Measurements from ENCODE around the gene HPS1.
"Not testable (repeated sequence)": the region's sequence is repeated elsewhere in the genome, so short reads cannot be mapped to it uniquely, and the experiment has no call there.

HPS1 gene

DNA sequence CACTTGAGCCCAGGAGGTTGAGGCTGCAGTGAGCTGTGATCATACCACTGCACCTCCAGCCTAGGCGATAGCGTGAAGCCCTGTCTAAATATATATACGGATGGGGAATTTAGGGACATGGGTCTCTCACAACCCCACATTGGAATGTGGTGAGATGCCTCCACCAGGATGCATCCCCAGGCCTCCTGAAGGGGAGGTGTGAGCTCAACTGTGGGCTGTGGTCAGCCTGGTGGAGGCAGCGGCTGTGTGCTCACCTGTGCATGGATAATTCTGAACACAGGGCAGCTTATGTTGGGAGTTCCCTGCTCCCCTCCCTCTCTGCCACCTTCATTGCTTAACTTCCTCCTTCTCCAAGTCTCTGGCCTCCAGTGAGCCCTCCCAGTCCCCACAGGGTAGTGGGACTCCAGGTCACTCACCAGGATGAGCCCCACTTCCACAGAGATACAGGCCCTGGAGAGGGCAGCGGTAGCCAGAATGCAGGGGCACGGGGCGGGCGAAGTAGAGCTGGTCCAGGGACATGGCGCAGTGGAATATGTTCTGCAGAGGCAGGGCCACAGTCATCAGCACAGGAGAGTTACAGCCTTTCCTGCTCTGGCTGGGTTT lies 62.1 kb downstream of the HPS1 start:
- DNase-seq = no peak

DNA sequence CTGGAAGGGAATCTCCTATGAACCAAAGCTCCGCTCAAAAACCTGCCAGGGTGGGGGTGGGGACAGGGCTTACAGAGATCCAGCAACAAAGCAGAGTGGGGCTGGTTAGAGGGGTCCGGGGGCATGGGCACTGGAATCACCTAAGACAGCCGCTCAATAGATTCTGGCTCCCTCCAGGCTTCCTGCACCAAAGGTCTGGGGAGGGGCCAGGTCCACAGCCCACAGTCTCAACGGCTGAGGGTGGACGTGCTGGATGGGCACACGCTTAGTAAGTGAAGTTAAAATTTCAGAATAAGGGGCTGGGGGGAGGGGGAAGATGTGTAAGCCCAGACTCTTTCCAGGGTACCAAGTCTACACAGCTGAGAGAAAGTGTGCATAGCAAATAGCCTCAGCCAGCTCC lies 62.9 kb downstream of the HPS1 start:
- DNase-seq = no peak

DNA sequence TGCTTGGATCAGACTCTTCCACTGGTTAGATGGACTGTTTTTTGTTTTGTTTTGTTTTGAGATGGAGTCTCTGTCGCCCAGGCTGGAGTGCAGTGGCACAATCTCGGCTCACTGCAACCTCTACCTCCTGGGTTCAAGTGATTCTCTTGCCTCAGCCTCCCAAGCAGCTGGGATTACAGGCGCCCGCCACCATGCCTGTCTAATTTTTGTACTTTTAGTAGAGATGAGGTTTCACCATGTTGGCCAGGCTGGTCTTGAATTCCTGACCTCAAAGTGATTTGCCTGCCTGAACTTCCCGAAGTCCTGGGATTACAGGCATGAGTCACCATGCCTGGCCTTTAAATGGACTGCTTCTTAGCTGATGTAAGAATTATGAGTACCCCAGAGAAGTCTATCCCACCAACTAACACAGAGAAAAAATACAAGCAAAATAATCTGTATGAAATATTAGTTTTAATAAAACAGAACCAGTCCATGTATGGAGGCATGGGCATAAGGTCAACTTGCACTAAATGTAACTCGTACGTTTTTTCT lies 63.5 kb downstream of the HPS1 start:
- DNase-seq = not testable (repeated sequence)

DNA sequence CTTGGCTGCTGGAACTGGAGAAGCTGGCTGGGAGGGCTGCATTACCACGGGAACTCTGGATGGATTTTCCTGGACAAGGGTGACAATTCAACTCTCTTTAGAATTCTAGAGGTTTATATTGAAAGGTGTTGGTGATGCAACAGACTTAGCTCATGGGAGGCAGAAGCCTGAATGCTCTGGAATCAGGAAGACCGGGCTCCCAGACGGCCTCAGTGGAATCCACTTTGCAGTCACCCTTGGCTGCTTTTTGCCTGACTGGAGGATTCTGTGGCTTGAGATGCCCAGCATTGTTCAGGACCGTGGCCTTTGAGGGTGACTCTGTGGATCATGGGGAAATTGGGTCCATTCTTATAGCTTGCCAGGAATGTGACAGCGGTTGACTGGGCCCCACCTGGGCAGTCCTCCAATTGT lies 64.0 kb downstream of the HPS1 start:
- DNase-seq = no peak

DNA sequence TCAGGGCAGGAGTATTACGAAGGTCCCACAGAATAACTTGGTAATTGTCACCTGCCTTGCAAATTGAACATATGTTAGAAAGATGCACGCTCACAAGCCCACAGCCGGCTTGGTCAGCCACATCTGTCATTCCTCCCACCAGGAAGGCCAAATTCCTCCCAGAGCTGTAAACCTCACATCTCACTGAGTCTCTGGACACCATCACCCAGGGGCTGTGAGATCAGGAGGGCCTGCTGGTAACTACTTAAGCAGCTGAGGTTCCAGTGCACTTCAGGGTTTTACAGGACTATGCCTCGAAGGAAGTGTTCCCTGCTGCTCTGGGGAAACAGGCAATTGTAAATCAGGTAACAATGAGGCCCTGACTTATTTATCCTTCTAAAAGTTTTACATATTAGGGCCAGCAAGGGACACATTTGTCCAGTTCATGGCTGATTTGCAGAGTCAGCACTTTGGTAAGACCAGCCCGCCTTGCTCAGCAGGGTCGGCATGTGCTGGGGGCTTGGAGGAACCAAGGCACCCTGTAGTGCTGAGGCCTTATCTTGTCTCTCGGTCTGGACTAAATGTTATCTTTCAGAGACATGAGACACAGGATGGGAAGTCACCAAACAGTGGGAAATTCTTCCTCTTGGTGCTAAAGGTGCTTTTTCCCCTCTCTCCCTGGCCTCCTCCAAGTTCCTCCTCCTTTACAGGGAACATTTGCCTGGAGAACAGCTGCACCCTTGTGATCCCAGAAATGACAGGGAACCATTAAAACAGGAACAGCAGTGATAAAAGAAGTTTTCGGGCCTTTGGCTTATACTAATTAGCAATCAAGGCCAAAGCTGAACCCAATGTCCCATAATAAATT lies 66.0 kb downstream of the HPS1 start:
- no peak for DNase-seq

DNA sequence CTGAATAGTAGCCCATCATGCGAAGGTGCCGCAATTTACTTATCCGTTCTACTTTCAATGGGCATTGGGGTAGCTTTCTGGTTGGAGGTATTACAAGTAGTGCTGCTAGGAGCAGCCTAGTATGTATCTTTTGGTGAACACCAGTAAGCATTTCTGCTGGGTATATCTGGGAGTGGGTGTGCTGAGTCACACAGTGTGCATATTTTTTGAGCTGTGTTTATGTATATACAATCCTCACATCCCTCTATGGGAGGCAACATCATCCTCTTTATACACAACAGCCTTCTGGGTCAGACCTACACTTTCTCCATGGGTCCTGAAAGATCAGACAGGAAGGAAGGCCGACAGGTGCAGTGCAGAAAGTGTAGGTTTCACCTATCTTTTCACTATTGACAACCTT lies 68.0 kb downstream of the HPS1 start:
- DNase-seq = no peak

DNA sequence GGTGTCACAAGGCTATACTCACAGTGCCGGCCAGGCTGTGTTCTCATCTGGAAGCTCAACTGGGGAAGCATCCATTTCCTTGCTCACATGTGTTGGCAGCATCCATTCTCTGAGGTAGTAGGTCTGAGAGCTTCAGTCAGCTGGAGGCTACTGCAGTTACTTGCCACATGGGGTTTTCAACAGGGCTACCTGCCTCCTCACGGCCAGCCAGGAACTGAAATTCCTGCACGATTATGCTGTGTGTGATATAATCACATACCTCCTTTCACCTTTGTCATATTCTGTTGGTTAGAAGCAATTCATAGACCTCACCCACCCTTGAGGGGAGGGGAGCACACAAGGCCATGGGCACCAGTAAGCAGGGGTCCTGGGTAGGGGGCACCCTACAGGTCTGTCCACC lies 69.2 kb downstream of the HPS1 start:
- no peak for DNase-seq

DNA sequence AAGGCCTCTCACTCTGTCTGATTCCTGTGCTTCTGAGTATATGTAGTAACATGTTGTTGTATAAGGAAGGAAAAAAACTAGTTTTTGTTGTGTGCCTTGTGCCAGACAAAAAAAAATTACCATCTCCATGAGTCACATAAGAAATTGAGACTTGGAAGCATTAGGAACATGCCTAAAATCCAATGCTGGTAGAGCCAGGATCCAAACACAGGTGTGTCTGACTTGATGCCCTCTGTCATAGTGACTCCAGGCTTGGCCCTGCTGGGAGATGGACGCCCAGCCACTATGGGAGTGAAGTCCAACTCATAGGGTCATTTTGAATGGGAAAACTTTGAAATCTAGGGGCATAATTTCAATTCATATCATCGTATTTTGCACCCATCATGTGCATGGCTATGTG lies 69.7 kb downstream of the HPS1 start:
- DNase-seq = no peak

DNA sequence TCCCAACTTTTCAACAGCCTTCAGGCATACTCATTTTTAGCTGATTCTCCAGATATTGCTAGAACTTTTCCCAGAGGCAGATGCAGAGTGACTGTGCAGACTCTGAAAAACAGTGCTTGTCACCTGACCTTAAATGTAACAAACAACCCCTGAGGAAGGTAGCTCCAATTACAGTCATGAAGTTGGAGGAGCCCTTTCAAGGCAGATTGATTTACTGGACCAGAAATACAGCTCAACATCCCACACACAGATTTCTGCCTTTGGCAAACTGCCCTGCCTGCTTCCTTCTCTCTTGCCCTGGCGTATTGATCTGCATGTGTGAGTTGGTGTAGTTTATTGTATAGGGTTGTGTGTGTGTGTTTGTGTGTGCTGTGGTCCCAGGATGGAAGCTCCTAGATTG lies 70.2 kb downstream of the HPS1 start:
- no peak for DNase-seq

DNA sequence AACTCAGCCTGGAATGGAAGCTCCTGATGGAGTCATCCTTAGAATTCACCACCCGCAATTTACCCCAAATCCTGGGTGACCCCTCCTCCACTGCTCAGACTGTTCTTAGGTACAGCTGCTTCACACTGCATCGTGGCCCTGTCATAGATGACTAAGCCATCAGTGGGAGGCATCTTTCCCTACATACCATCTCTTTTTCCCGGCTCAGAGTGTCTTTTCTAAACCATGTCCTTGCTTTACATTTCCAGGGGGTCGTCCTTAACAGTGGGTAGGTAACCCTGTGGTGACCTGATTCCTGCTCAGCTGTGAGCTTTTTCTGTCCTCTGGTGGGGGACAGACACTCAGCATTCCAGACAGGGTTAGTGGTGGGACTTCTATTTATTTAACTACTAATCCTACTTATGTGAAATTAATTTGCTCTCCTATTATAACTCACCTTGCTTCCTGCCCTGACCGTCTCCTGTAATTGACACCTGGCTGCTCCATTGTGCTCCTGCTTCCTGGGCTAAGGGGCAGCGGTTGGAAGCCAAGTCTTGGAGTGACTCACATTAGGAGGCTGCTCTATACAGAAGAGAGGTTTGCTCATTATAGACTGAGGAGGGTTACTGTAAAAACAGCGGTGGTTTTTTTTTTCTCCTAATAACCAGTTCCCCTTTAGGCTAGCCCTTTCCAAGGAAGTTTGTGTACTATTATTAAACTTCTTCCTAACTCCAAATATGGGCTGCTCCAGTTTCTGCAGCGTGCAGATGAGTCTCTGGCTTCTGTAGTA lies 72.3 kb downstream of the HPS1 start:
- DNase-seq = no peak

DNA sequence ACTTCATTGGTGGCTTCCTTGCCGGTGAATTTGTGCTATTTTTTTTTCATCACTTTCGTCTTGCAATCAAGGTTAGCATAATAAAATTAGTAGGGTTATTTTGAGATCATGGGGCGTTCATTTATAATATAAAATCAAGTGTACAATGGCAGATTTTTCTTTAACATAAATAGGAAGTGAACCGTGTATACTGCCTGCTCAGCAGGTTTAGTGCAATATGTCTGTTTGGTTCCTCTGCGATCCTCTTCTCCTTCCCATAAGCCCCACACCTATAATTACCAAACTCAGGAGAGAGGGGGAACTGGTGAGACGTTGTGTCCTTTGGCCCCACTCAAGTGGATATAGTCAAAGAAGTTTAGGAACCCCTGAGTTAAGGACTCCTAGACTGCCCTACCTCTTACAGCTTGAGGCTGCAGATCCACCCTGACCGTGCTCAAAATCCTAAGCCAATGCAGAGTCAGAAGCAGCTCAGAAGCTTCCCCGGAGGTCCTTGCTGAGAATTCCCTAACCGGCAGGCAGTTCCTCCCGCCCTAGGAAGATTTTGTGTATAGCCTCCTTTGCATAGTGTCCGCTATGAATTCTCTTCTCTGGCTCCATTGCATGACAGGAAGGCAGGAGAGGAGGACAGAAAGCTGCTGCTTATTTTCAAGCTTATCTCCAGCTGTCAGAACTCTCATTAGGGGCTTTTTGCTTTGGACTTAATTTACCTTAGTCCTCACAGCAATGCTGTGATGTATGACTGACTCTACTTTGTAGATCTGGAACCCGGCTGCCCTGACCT lies 73.3 kb downstream of the HPS1 start:
- no peak for DNase-seq

DNA sequence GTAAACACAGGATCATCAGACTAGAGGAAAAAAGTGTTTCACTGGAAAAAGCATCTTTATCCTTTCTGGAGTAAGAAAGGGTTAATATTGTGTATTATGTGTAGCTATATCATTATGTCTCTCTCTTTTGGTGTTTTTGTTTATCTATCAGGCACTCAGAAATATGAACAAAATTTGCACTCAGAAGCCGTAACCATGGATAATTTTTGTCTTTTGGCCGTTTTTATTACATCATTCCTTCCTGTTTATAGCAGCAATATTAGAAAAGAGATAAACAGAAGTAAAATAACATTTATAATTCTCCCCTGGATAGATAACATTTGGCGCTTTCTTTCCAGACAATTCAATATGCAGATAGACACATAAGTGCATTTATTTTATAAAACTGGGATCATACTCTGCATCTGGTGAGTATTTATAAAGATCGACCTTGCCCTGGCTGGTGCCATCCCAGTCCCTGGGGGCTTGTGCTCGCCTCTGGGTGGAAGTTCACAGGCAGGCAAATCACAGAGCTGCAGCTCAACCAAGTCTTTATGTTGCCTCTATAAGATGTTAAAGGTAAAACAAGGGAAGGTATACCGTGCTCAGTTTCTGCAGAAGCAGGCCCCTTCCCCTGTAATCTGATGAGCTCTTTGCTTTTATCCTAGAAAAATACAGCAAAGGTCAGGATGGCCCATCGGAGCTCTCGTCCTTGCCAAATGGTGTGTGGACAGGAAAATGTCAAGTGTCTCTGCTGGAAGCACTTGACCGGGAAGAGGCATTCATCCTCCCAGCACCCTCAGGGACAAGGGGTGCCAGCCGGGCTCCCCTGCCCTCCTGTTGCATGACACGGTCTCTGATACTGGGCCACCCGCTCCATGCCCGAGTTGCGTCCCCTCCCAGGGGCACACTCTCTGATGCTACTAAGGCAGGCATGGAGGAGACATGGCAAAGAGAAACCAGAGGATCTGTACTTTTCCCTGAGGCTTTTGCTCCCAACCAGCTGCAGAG lies 75.6 kb downstream of the HPS1 start:
- no peak for DNase-seq

DNA sequence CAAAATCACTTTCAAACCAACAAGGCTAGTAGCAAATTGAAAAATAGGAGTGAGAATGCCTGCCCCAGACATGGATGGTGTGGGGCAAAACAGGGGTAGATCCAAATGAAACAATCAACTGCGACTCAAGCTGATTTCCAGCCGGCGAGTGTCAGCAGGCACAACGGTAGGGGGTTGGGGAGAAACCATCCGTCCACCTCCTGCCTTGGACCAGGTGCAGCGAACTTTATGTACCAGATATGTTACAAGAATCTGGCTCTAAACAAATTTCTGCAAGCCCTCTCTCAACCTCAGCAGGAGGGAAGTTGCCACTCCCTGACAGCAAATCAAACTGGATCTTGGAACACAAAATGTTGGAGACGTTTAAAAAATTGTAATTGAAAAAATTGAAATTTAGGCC lies 76.9 kb downstream of the HPS1 start:
- no peak for DNase-seq

DNA sequence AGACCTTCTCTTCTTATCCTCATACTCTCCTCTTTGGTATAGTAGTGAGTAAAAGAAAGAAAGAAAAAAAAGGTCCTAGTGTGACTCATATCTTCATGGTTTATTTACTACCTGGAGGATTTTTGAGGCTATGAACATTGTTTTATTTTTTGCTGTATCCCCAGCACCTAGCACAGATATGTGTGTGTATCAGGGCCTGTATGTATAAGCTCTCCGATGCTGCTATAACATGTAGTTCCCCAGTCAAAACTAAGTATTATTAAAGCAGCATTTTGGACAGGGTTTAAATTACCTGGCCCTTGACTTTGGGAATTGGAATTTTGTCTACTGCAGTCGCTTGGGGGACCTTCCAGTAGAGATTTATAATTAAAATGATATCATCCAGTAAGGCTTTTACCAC lies 78.1 kb downstream of the HPS1 start:
- DNase-seq = no peak

DNA sequence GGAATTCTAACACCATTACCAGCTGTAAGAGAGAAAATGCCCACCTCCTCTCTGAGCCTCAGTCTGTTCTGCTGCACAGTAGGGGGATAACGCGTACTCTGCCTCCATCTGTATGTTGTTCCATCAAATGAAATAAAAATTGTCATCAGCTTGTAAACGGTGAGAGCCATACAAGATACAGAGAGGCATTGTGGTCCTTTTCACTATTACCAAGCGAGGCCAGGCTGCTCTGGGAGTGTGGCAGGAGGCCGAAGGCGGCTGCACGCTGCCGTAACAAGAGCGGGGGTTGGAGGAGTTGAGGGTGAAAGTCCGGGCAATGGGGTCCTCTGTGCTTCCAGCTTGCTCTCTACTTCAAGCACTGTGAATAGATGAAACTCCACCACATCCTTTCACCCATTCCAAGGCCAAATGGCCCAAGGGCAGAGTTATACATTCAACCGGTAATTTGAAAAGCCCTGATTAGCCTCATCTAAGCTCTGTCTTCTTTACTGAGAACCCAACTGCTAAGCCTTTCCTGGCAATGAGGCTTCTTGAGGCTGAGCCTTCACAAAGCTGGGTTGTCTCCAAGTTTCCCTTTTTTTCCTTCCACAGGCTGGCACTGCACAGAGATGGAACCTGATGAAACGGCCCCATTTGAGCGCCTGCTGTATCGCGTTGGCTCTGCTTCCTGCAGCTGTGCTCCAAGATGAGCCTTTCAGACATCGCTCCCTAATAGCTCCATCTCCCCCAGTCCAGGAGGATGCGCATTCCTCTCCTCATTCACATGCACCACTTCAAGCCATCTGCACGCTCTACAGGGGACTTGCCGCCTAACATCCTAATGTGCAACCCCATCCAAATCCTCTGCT lies 78.9 kb downstream of the HPS1 start:
- DNase-seq = no peak

Measured in activated CD4-positive, alpha-beta T cell treated with anti-CD3 and anti-CD28 coated beads for 1 hour (primary cell).